ENCODE data around the gene HMCES. TPM values are rescaled to one million over a fixed set of nuclear protein-coding genes. Genes with fewer than 3 reads are reported as not detected.

The HMCES gene
- total RNA-seq (16.8 and 20.1 TPM in 2 replicates), polyA plus RNA-seq (30.0 and 34.3 TPM in 2 replicates)

GRCh38 chr3:129278439-129278965 lies at the start of gene HMCES:
Gene HMCES (plus strand): TSS chr3:129278870. CDS start chr3:129279733, 863 bp downstream.
- peak within 1 kb of the TSS; percentile 87 for H3K4me3 ChIP-seq
- 2% methylated on average over 23 of the region's 44 CpGs for WGBS (ENCODE audit: low lambda C conversion rate, missing lambda C conversion rate)
- H3K27ac ChIP-seq = peak within 1 kb of the TSS; percentile 91
- H3K4me2 ChIP-seq = peak within 1 kb of the TSS; percentile 85
- H3K9me2 ChIP-seq (replicated peaks; ENCODE audit: insufficient read depth) = no peaks in the 10 kb centered on the region
- no peaks in the 10 kb centered on the region for H3K27me3 ChIP-seq
- H3K79me2 ChIP-seq = peaks cover 28% of the 10 kb centered on the region
- H3K36me3 ChIP-seq (replicated peaks; ENCODE audit: insufficient read depth, low read depth) = no peaks in the 10 kb centered on the region
- DNase-seq (ENCODE audit: low spot score) = peak; percentile 96
- peaks cover 3% of the 10 kb centered on the region for H4K20me1 ChIP-seq (ENCODE audit: insufficient read depth, poor library complexity, severe bottlenecking)
- peaks cover 15% of the 10 kb centered on the region for H3K4me1 ChIP-seq (ENCODE audit: insufficient read depth)
- H2AFZ ChIP-seq = peak within 1 kb of the TSS; percentile 72
- TF ChIP-seq, protein P1, sequence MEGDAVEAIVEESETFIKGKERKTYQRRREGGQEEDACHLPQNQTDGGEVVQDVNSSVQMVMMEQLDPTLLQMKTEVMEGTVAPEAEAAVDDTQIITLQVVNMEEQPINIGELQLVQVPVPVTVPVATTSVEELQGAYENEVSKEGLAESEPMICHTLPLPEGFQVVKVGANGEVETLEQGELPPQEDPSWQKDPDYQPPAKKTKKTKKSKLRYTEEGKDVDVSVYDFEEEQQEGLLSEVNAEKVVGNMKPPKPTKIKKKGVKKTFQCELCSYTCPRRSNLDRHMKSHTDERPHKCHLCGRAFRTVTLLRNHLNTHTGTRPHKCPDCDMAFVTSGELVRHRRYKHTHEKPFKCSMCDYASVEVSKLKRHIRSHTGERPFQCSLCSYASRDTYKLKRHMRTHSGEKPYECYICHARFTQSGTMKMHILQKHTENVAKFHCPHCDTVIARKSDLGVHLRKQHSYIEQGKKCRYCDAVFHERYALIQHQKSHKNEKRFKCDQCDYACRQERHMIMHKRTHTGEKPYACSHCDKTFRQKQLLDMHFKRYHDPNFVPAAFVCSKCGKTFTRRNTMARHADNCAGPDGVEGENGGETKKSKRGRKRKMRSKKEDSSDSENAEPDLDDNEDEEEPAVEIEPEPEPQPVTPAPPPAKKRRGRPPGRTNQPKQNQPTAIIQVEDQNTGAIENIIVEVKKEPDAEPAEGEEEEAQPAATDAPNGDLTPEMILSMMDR (IDR thresholded peaks at IDR 0.05; ENCODE audit: poor library complexity) = no peak
- TF ChIP-seq EZH2 (IDR thresholded peaks at IDR 0.05; ENCODE audit: borderline replicate concordance) (no peak), EZH2phosphoT487 (IDR thresholded peaks at IDR 0.05; ENCODE audit: low read depth, severe bottlenecking, unreplicated experiment) (no peak)
- no peaks in the 10 kb centered on the region for H3K9me3 ChIP-seq (ENCODE audit: low read depth)

DNA sequence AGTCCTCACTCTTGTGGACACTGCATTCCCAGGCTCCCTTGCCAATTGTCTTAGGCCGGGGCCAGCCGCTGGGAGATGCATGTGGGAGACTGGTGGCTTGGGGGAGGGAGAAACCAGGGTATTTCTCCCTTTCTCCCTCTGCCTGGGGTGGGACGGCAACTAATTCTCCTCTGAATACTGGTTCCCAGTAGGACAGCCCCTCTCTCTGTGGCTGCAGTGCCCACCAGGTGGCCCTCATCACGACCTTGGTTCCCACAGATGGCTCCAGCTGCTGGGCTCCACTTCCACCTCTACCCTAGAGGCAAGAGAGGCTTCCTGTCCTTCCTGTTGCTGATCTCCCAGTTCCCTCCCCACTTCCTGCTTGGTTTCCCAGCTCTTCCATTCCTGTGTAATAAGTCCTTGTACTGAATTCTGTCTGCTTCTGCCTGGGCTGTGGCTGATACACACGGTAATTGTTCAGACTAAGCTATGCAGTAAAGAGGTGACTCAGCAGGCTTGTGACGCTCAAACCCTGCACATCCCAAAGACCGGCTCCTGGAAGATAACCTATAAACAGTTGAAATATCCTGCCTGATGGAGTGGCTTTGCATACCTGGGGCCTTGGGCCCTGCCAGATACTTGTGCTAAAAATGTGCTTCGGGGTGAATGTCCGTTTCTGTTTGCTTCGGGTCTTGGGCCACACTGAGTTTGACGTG lies 49.6 kb upstream of the HMCES start:
- Histone ChIP-seq H2AFZ (no peak overlapping the region), H3K27me3 (no peaks in the 10 kb centered on the region)

GRCh38 chr3:129230311-129231019 lies 48.2 kb upstream of the HMCES start:
- Histone ChIP-seq H3K9me3 (ENCODE audit: low read depth) (no peaks in the 10 kb centered on the region), H3K27ac (no peak overlapping the region), H3K4me1 (ENCODE audit: insufficient read depth) (peaks cover 4% of the 10 kb centered on the region), H3K9me2 (replicated peaks; ENCODE audit: insufficient read depth) (no peaks in the 10 kb centered on the region), H3K79me2 (no peaks in the 10 kb centered on the region), H2AFZ (no peak overlapping the region), H3K4me2 (no peak overlapping the region), H3K4me3 (no peak overlapping the region), H3K36me3 (replicated peaks; ENCODE audit: insufficient read depth, low read depth) (no peaks in the 10 kb centered on the region), H3K27me3 (no peaks in the 10 kb centered on the region), H4K20me1 (ENCODE audit: insufficient read depth, poor library complexity, severe bottlenecking) (no peaks in the 10 kb centered on the region)
- DNase-seq (ENCODE audit: low spot score) = no peak
- TF ChIP-seq, protein P1 (IDR thresholded peaks at IDR 0.05; ENCODE audit: poor library complexity) = no peak
- no peak for TF ChIP-seq EZH2phosphoT487 (IDR thresholded peaks at IDR 0.05; ENCODE audit: low read depth, severe bottlenecking, unreplicated experiment)
- TF ChIP-seq EZH2 (IDR thresholded peaks at IDR 0.05; ENCODE audit: borderline replicate concordance) = no peak
- 71% methylated on average over 7 of the region's 7 CpGs for WGBS (ENCODE audit: low lambda C conversion rate, missing lambda C conversion rate)

More for the DNA sequence above, 49.6 kb upstream of the HMCES start:
- peak overlapping the region; percentile 47 for H3K27ac ChIP-seq
- no peak overlapping the region for H3K4me2 ChIP-seq
- no peaks in the 10 kb centered on the region for H4K20me1 ChIP-seq (ENCODE audit: insufficient read depth, poor library complexity, severe bottlenecking)
- H3K79me2 ChIP-seq = no peaks in the 10 kb centered on the region
- peaks cover 13% of the 10 kb centered on the region for H3K4me1 ChIP-seq (ENCODE audit: insufficient read depth)
- TF ChIP-seq, protein P1 (IDR thresholded peaks at IDR 0.05; ENCODE audit: poor library complexity) = no peak
- TF ChIP-seq EZH2phosphoT487 (IDR thresholded peaks at IDR 0.05; ENCODE audit: low read depth, severe bottlenecking, unreplicated experiment) = no peak
- no peak for TF ChIP-seq EZH2 (IDR thresholded peaks at IDR 0.05; ENCODE audit: borderline replicate concordance)
- H3K4me3 ChIP-seq = no peak overlapping the region
- 58% methylated on average over 11 of the region's 11 CpGs for WGBS (ENCODE audit: low lambda C conversion rate, missing lambda C conversion rate)
- H3K36me3 ChIP-seq (replicated peaks; ENCODE audit: insufficient read depth, low read depth) = no peaks in the 10 kb centered on the region
- H3K9me3 ChIP-seq (ENCODE audit: low read depth) = no peaks in the 10 kb centered on the region
- H3K9me2 ChIP-seq (replicated peaks; ENCODE audit: insufficient read depth) = no peaks in the 10 kb centered on the region
- DNase-seq (ENCODE audit: low spot score) = no peak

Measured in hepatocyte (in vitro differentiated cells).